Measurements from ENCODE around the gene RNF144A.

- TF ChIP-seq, protein P1, sequence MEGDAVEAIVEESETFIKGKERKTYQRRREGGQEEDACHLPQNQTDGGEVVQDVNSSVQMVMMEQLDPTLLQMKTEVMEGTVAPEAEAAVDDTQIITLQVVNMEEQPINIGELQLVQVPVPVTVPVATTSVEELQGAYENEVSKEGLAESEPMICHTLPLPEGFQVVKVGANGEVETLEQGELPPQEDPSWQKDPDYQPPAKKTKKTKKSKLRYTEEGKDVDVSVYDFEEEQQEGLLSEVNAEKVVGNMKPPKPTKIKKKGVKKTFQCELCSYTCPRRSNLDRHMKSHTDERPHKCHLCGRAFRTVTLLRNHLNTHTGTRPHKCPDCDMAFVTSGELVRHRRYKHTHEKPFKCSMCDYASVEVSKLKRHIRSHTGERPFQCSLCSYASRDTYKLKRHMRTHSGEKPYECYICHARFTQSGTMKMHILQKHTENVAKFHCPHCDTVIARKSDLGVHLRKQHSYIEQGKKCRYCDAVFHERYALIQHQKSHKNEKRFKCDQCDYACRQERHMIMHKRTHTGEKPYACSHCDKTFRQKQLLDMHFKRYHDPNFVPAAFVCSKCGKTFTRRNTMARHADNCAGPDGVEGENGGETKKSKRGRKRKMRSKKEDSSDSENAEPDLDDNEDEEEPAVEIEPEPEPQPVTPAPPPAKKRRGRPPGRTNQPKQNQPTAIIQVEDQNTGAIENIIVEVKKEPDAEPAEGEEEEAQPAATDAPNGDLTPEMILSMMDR (IDR thresholded peaks at IDR 0.05): no peak
- TF ChIP-seq EP300 (IDR thresholded peaks at IDR 0.05) (no peak), POLR2AphosphoS5 (IDR thresholded peaks at IDR 0.05) (no peak)
Measured at GRCh38 chr2:6941299-6942046, 24.3 kb downstream of the RNF144A start.
